Upper lobe of left lung (tissue), 4 donors: ENCODE results near the gene POLQ.

Source experiments
- CTCF ChIP-seq, 6 experiments: fragments of 450-650 bp in 4 of 6; fragments of 200-600 bp in 2 of 6; sonication (generic) in 2 of 6; IDR thresholded peaks; one replicate each; pipeline ENCODE4 v1.5.1; 2016 to 2019; ENCODE audit warnings: antibody characterized with exemption in 6 of 6
- EP300 ChIP-seq, 4 donors: sonication (generic); formaldehyde crosslinking; IDR thresholded peaks; one replicate each; pipeline ENCODE4 v1.5.1; 2017; ENCODE audit warnings: antibody characterized with exemption in 4 of 4, control low read depth in 2 of 4
- POLR2A ChIP-seq, 4 donors: fragments of 450-650 bp; IDR thresholded peaks; one replicate each; pipeline ENCODE4 v1.5.1; 2016 to 2017; ENCODE audit warnings: antibody characterized with exemption in 4 of 4, mild to moderate bottlenecking in 2 of 4
- POLR2AphosphoS5 ChIP-seq, 2 donors: sonication (generic); formaldehyde crosslinking; IDR thresholded peaks; one replicate each; pipeline ENCODE4 v1.5.1; 2017; ENCODE audit warnings: antibody characterized with exemption in 2 of 2

DNA sequence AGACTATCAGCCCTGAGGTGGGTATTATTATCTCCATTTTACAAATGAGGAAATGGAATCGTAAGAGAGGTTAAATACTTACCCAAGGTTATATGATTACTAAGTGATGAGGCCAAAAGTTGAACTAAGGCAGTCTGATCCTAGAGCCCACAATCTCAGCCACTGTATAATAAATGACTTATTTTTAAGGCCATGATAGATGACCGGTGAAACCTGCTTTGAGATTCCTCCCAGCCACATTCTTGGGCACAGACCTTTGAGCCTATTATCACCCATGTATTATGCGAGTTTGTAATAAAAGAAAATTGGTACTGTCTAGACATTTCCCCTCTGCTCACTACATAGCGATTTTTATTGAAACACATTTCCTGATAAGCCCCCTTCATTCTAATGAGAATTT, 37.4 kb downstream of the POLQ start:
- TF ChIP-seq POLR2AphosphoS5 (IDR thresholded peaks at IDR 0.05) (no peak), CTCF (IDR thresholded peaks at IDR 0.05) (no peak), POLR2A (IDR thresholded peaks at IDR 0.05) (no peak), EP300 (IDR thresholded peaks at IDR 0.05) (no peak)
